HL-60 (cell line): ENCODE results near the gene C8G.

ENCODE experiments used
- DNase-seq, 2 experiments: peaks; one replicate each; pipeline ENCODE4 v3.0.0-alpha.2; 2010 to 2020; ENCODE audit warnings: low read depth in 1 of 2, low spot score in 1 of 2
- H3K27ac ChIP-seq: fragments of 250-450 bp; sonication (Bioruptor Pico); replicated peaks from 2 replicates; pipeline ENCODE4 v1.5.1; 2020; ENCODE audit warnings: mild to moderate bottlenecking, moderate library complexity
- H3K27me3 ChIP-seq: fragments of 250-450 bp; sonication (Bioruptor Pico); 2 replicates; pipeline ENCODE4 v1.5.1; 2021; ENCODE audit warnings: mild to moderate bottlenecking, moderate library complexity; ENCODE audit not compliant: insufficient read depth, poor library complexity, severe bottlenecking
- H3K4me3 ChIP-seq: replicated peaks from 2 replicates; pipeline ENCODE4 v1.5.1; 2011; ENCODE audit warnings: mild to moderate bottlenecking, control low read depth, low read length; ENCODE audit not compliant: insufficient read depth
- GABPA ChIP-seq: IDR thresholded peaks from 2 replicates; pipeline ENCODE4 v1.6.1; 2012; ENCODE audit warnings: low read depth
- POLR2AphosphoS5 ChIP-seq: IDR thresholded peaks from 2 replicates; pipeline ENCODE4 v1.6.1; 2012; ENCODE audit warnings: low read depth
- SPI1 ChIP-seq: IDR thresholded peaks from 2 replicates; pipeline ENCODE4 v1.6.1; 2012; ENCODE audit warnings: low read depth, mild to moderate bottlenecking, borderline replicate concordance
- TF ChIP-seq, protein P1 (sequence below): IDR thresholded peaks from one replicate; pipeline ENCODE4 v1.5.1; 2011; ENCODE audit warnings: low read length, control low read depth, inconsistent platforms; ENCODE audit not compliant: insufficient read depth
- TF ChIP-seq, protein P2 (sequence below): IDR thresholded peaks from 2 replicates; pipeline ENCODE4 v1.6.1; 2012; ENCODE audit warnings: low read depth; ENCODE audit not compliant: insufficient replicate concordance

C8G gene

DNA sequence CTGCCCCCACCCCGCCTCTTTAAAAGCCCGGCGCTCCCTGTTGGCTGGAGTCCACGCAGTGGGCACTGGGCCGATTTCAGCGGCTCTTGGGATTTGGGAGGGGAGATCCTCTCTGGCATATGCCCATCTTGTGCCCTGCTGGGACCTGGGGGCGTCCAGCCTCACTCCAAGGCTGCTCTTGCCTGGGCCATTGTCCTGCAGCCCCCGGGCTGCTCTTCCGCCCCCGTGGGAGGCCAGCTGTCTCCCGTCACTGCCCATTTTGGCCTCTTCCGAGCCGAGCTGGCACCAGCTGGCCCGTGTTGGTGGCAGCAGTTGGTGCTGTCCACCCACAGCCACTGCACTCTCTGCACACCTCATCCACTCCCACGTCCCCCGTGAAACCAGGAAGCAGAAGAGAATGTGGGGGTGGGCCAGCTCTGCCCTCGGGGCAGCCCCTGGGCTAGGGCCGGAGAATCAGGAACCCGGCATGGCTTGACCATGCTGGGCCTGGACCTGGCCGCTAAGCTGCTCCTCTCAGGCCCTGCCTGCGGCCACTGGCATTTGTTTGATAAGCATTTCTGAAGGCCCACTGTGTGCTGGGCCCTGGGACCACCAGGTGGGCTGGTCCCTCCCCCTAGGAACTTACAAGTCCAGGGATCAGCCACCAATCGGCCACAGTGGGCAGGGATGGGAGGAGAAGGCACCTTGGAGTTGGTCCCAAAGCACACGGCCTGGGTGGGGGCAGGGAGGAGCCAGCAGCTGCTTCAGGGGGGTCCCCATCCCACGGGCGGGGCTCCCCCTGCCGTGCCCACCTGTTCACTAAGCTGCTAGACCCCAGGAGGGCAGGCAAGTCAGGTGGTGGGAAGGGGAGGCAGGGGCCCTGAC lies 2.2 kb downstream of the C8G start:
- no peak for DNase-seq
- TF ChIP-seq, protein P1, sequence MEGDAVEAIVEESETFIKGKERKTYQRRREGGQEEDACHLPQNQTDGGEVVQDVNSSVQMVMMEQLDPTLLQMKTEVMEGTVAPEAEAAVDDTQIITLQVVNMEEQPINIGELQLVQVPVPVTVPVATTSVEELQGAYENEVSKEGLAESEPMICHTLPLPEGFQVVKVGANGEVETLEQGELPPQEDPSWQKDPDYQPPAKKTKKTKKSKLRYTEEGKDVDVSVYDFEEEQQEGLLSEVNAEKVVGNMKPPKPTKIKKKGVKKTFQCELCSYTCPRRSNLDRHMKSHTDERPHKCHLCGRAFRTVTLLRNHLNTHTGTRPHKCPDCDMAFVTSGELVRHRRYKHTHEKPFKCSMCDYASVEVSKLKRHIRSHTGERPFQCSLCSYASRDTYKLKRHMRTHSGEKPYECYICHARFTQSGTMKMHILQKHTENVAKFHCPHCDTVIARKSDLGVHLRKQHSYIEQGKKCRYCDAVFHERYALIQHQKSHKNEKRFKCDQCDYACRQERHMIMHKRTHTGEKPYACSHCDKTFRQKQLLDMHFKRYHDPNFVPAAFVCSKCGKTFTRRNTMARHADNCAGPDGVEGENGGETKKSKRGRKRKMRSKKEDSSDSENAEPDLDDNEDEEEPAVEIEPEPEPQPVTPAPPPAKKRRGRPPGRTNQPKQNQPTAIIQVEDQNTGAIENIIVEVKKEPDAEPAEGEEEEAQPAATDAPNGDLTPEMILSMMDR, result no peak
- TF ChIP-seq POLR2AphosphoS5, result no peak
- TF ChIP-seq, protein P2, sequence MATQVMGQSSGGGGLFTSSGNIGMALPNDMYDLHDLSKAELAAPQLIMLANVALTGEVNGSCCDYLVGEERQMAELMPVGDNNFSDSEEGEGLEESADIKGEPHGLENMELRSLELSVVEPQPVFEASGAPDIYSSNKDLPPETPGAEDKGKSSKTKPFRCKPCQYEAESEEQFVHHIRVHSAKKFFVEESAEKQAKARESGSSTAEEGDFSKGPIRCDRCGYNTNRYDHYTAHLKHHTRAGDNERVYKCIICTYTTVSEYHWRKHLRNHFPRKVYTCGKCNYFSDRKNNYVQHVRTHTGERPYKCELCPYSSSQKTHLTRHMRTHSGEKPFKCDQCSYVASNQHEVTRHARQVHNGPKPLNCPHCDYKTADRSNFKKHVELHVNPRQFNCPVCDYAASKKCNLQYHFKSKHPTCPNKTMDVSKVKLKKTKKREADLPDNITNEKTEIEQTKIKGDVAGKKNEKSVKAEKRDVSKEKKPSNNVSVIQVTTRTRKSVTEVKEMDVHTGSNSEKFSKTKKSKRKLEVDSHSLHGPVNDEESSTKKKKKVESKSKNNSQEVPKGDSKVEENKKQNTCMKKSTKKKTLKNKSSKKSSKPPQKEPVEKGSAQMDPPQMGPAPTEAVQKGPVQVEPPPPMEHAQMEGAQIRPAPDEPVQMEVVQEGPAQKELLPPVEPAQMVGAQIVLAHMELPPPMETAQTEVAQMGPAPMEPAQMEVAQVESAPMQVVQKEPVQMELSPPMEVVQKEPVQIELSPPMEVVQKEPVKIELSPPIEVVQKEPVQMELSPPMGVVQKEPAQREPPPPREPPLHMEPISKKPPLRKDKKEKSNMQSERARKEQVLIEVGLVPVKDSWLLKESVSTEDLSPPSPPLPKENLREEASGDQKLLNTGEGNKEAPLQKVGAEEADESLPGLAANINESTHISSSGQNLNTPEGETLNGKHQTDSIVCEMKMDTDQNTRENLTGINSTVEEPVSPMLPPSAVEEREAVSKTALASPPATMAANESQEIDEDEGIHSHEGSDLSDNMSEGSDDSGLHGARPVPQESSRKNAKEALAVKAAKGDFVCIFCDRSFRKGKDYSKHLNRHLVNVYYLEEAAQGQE, result no peak
- TF ChIP-seq GABPA, result no peak
- no peak for TF ChIP-seq SPI1
- H3K27me3 ChIP-seq, result no peaks in the 10 kb centered on the region
- no peak overlapping the region for H3K4me3 ChIP-seq
- H3K27ac ChIP-seq, result no peak overlapping the region

DNA sequence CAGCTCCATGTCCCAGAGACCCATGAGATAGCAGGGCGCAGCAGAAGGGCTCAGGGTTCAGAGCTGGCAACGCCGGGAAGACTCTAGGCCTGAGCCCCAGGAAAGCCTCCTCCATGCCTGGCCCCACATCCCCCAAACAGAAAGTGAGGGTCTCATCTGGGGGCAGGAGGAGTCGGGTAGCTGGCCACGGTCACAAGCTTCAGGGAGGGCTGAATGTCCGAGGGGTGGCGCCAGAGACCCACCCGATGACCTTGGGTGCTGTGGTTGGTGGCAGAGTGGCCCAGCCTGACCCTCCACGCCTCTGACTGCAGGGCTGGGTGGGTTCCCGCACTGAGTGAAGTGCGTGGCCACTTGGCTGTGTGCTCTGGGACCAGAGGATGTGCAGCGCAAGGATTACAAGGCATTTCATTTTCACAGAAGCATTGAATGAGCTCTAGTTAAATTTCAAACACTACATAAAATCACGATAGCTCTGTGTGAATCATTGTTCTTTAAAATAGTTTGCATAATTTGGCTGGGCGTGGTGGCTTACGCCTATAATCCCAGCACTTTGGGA lies 3.0 kb downstream of the C8G start:
- Histone ChIP-seq H3K27me3 (no peaks in the 10 kb centered on the region), H3K27ac (no peak overlapping the region), H3K4me3 (no peak overlapping the region)
- peak in 1 of 2 experiments; percentile 40 for DNase-seq
- TF ChIP-seq POLR2AphosphoS5 (no peak), GABPA (no peak), SPI1 (no peak)
- TF ChIP-seq, protein P2, result no peak
- TF ChIP-seq, protein P1, result no peak

DNA sequence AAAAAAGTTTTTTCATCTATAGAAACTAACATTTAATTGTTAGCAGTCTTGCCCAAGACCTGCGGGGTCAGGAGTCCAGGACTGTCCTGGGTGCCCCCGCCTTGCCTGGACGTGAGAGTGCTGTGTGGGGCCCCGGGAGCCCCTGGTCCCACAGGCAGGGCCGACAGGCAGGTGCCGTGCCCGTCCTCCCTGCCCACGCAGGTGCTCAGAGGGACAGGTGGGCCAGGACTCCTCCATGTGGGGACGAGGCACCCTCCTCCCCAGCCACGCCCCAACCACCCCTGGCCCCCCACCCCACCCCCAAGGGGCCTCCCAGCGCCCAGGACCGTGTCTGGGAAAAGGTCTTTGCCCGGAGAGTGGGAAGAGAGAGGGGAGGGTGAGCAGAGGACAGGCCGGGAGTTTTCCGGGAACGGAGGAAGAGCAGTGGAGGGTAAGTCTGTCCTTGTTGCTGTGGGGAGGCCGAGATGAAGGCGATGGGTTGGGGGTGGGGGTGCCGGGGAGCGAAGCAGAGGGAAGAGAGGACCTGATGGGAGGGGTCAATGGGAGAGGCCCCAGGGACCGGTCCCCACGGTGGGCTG lies 4.3 kb downstream of the C8G start:
- no peak for DNase-seq
- H3K27me3 ChIP-seq, result no peaks in the 10 kb centered on the region
- H3K4me3 ChIP-seq, result peak overlapping the region; percentile 66
- peak overlapping the region; percentile 77 for H3K27ac ChIP-seq
- TF ChIP-seq GABPA (no peak), POLR2AphosphoS5 (no peak), SPI1 (no peak)
- TF ChIP-seq, protein P2, result no peak
- TF ChIP-seq, protein P1, result no peak
